ENCODE results near the gene GAA. TPM values are rescaled to one million over a fixed set of nuclear protein-coding genes. Genes with fewer than 3 reads are reported as not detected.

The GAA gene
- total and polyA plus RNA-seq, 2 of the 4 experiments (the other 2 are of a cell fraction) = 2.2 to 14.8 TPM

- TF ChIP-seq BHLHE40 (IDR thresholded peaks at IDR 0.05; ENCODE audit: low read depth, low read length) = no peak
Observed at GRCh38 chr17:80102664-80103448, 1.5 kb downstream of the GAA start (continued).

GRCh38 chr17:80103449-80104085 lies 2.2 kb downstream of the GAA start:
- H4K5ac ChIP-seq (ENCODE audit: low read depth, low read length) = no peak overlapping the region
- DNase-seq = no peak
- no peak overlapping the region for H2BK120ac ChIP-seq (ENCODE audit: low read depth, low read length)
- peak overlapping the region; percentile 58 for H2AK9ac ChIP-seq (replicated peaks; ENCODE audit: low read depth, low read length, poor library complexity)
- H3K18ac ChIP-seq (ENCODE audit: low read depth, low read length) = no peak overlapping the region
- ChIA-PET CTCF (interaction anchor here (0.6 kb wide), 1 partner anchor 24 kb away, joined by 4 read pairs; no protein-coding TSS in a partner anchor), POLR2A (ENCODE audit: unreplicated experiment) (no interaction called here)
- H4K8ac ChIP-seq (ENCODE audit: low read depth in 2 of 2, low read length in 2 of 2) = no peak overlapping the region
- no peak overlapping the region for H3K4me2 ChIP-seq (ENCODE audit: low read depth, low read length)
- no peaks in the 10 kb centered on the region for H3K9me3 ChIP-seq (ENCODE audit: control insufficient read depth, insufficient read depth, low read length)
- no peaks in the 10 kb centered on the region for H4K20me1 ChIP-seq (ENCODE audit: insufficient read depth, low read length)
- no peaks in the 10 kb centered on the region for H3K36me3 ChIP-seq (ENCODE audit: control insufficient read depth, insufficient read depth, low read length)
- no peak overlapping the region for H3K4me3 ChIP-seq (ENCODE audit: insufficient read depth, low read depth, low read length)
- H3K56ac ChIP-seq (ENCODE audit: extremely low read depth, insufficient read depth, low read length) = no peak overlapping the region
- dilution Hi-C loops (cut with HindIII; ENCODE audit: low sequenced_read_pairs, unreplicated experiment) = no loop called here
- H3K9me1 ChIP-seq (ENCODE audit: insufficient read depth, low read length) = peaks cover 8% of the 10 kb centered on the region
- H3K4ac ChIP-seq (ENCODE audit: low read depth, low read length) = no peak overlapping the region
- BruUV-seq (replicated peaks) = no TSS peak
- no peak overlapping the region for H3K9ac ChIP-seq (ENCODE audit: low read depth, low read length)
- H4K91ac ChIP-seq (ENCODE audit: insufficient read depth, low read depth, low read length) = no peak overlapping the region
- H2AK5ac ChIP-seq (ENCODE audit: low read depth, low read length) = no peak overlapping the region
- no peak overlapping the region for H2BK5ac ChIP-seq (ENCODE audit: low read depth, low read length, poor library complexity, severe bottlenecking)
- H3K79me1 ChIP-seq (ENCODE audit: low read depth in 1 of 2, low read length in 2 of 2) = peaks cover 0 to 14% of the 10 kb centered on the region in 2 experiments; a peak in 3 of 4 replicates
- WGBS, 2 experiments (ENCODE audit: extremely low coverage in 2 of 2, insufficient read length in 1 of 2) = 76% methylated on average over 8 of the region's 19 CpGs; no CpG with 5 or more reads in 1 of the 2 experiments
- in situ Hi-C loops (cut with MboI; ENCODE audit: low sequenced_read_pairs) = no loop called here
- no peak for TF ChIP-seq RAD21 (IDR thresholded peaks at IDR 0.05; ENCODE audit: low read length)
- TF ChIP-seq MAZ (IDR thresholded peaks at IDR 0.05; ENCODE audit: borderline replicate concordance, low read depth, low read length) = no peak
- TF ChIP-seq CHD1 (IDR thresholded peaks at IDR 0.05; ENCODE audit: low read depth, low read length) = no peak
- no peak for TF ChIP-seq CTCF (conservative IDR thresholded peaks at IDR 0.05; ENCODE audit: low read depth, low read length)
- no peak for TF ChIP-seq CEBPB (IDR thresholded peaks at IDR 0.05; ENCODE audit: low read depth, low read length)
- TF ChIP-seq POLR2A (IDR thresholded peaks at IDR 0.05; ENCODE audit: low read depth, low read length) = no peak
- no peak for TF ChIP-seq USF2 (IDR thresholded peaks at IDR 0.05; ENCODE audit: low read depth, low read length)
- no peak for TF ChIP-seq MXI1 (IDR thresholded peaks at IDR 0.05; ENCODE audit: borderline replicate concordance, low read depth, low read length)
- peaks cover 6% of the 10 kb centered on the region for H3K4me1 ChIP-seq (ENCODE audit: control insufficient read depth, insufficient read depth, low read length)
- H3K27me3 ChIP-seq (ENCODE audit: control insufficient read depth, insufficient read depth, low read length) = no peaks in the 10 kb centered on the region
- intact Hi-C loops (cut with micrococcal nuclease) = loop anchor here (5.0 kb wide), 1 partner anchor 44 kb away; the partner anchor contains the start of gene EIF4A3
- no peak overlapping the region for H2AFZ ChIP-seq (replicated peaks; ENCODE audit: low read length, poor library complexity)
- no peak overlapping the region for H2BK15ac ChIP-seq (ENCODE audit: low read depth, low read length)
- no peak overlapping the region for H3K23ac ChIP-seq (ENCODE audit: low read depth, low read length)
- no peak overlapping the region for H2BK20ac ChIP-seq (ENCODE audit: low read depth, low read length)
- H3K14ac ChIP-seq (replicated peaks; ENCODE audit: low read depth, low read length) = no peak overlapping the region
- no peak for ATAC-seq (ENCODE audit: low read depth)
- H3K27ac ChIP-seq (ENCODE audit: insufficient read depth, low read length) = no peak overlapping the region
